Activated CD8-positive, alpha-beta T cell treated with anti-CD3 and anti-CD28 coated beads for 36 hours (primary cell): Measurements from ENCODE around the gene ZBTB46. TPM values are rescaled to one million over a fixed set of nuclear protein-coding genes. Genes with fewer than 3 reads are reported as not detected.

Experiments
- ATAC-seq: fragments of 200-7000 bp; cut with Tn5 transposase; one replicate; pipeline ENCODE4 v1.10.0; 2021; ENCODE audit warnings: mild to moderate bottlenecking, moderate library complexity
- CTCF ChIA-PET: fragments of 350-600 bp; sonication (Branson Sonifier 250); formaldehyde crosslinking; loops from one replicate; lab custom pipeline; 2021; ENCODE audit warnings: antibody characterized with exemption; lab: Charles Lee
- POLR2A ChIA-PET: fragments of 350-600 bp; sonication (Branson Sonifier 250); formaldehyde crosslinking; loops from one replicate; lab custom pipeline; 2021; ENCODE audit warnings: antibody characterized with exemption; lab: Charles Lee
- DNase-seq: peaks from one replicate; pipeline ENCODE4 v3.0.0-alpha.2; 2020
- H3K27ac Mint-ChIP-seq: one replicate; pipeline ENCODE4 v1.8.0; 2021; ENCODE audit warnings: mild to moderate bottlenecking, mixed read lengths
- H3K27me3 Mint-ChIP-seq: one replicate; pipeline ENCODE4 v1.8.0; 2021; ENCODE audit warnings: mixed read lengths
- H3K36me3 Mint-ChIP-seq: one replicate; pipeline ENCODE4 v1.8.0; 2021; ENCODE audit warnings: low read depth, mixed read lengths
- H3K4me1 Mint-ChIP-seq: one replicate; pipeline ENCODE4 v1.8.0; 2021; ENCODE audit warnings: low read depth, mixed read lengths
- H3K4me3 Mint-ChIP-seq: one replicate; pipeline ENCODE4 v1.8.0; 2021; ENCODE audit warnings: mild to moderate bottlenecking, moderate library complexity, mixed read lengths
- H3K9me3 Mint-ChIP-seq: one replicate; pipeline ENCODE4 v1.8.0; 2021; ENCODE audit warnings: mixed read lengths
- intact Hi-C: fragments of 100-400 bp; cut with micrococcal nuclease; formaldehyde crosslinking; loops from one replicate; pipeline ENCODE4 v1.10.0; 2022
- total RNA-seq, 2 experiments: library from RNA; stranded (reverse); gene quantifications; one replicate each; pipeline ENCODE4 v1.2.3, GENCODE V29; 2021
- TF ChIP-seq, protein P1 (sequence below): fragments of 200-600 bp; IDR thresholded peaks from one replicate; pipeline ENCODE4 v1.8.0; 2022; ENCODE audit warnings: antibody characterized with exemption, mild to moderate bottlenecking

Gene ZBTB46
- total RNA-seq, 2 experiments from 2014 or later: 0.31 to 0.38 TPM

DNA sequence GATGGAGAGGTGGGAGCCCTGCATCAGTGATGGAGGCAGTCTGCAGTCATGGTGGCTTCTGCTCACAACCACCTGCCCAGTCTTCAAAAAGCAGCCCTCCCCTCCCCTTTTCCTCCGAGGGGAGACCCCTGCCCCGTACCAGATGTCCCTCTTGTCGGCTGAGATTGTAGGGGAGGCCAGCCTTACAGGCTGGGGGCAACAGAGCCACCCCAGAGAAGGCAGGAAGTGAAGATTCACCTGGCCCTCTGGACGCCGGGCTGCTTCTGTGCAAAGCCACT, 130.1 kb downstream of the ZBTB46 start:
- TF ChIP-seq, protein P1, sequence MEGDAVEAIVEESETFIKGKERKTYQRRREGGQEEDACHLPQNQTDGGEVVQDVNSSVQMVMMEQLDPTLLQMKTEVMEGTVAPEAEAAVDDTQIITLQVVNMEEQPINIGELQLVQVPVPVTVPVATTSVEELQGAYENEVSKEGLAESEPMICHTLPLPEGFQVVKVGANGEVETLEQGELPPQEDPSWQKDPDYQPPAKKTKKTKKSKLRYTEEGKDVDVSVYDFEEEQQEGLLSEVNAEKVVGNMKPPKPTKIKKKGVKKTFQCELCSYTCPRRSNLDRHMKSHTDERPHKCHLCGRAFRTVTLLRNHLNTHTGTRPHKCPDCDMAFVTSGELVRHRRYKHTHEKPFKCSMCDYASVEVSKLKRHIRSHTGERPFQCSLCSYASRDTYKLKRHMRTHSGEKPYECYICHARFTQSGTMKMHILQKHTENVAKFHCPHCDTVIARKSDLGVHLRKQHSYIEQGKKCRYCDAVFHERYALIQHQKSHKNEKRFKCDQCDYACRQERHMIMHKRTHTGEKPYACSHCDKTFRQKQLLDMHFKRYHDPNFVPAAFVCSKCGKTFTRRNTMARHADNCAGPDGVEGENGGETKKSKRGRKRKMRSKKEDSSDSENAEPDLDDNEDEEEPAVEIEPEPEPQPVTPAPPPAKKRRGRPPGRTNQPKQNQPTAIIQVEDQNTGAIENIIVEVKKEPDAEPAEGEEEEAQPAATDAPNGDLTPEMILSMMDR: no peak
- ChIA-PET CTCF (interaction anchor here (0.6 kb wide), 1 partner anchor 49 kb away, joined by 3 read pairs; no protein-coding TSS in a partner anchor), POLR2A (interaction anchor here (0.8 to 0.9 kb wide), 2 partner anchors 36 to 163 kb away, joined by 3 to 4 read pairs; no protein-coding TSS in a partner anchor)
- Mint-ChIP-seq H3K36me3 (peaks cover 10% of the 10 kb centered on the region), H3K27me3 (no peaks in the 10 kb centered on the region), H3K27ac (no peak overlapping the region), H3K9me3 (no peaks in the 10 kb centered on the region), H3K4me3 (no peak overlapping the region), H3K4me1 (peaks cover 23% of the 10 kb centered on the region)
- intact Hi-C loops: loop anchor here (10.0 kb wide), 1 partner anchor 164 kb away; the partner anchor contains the start of genes ABHD16B and TPD52L2
- ATAC-seq (no peak), DNase-seq (no peak)

DNA sequence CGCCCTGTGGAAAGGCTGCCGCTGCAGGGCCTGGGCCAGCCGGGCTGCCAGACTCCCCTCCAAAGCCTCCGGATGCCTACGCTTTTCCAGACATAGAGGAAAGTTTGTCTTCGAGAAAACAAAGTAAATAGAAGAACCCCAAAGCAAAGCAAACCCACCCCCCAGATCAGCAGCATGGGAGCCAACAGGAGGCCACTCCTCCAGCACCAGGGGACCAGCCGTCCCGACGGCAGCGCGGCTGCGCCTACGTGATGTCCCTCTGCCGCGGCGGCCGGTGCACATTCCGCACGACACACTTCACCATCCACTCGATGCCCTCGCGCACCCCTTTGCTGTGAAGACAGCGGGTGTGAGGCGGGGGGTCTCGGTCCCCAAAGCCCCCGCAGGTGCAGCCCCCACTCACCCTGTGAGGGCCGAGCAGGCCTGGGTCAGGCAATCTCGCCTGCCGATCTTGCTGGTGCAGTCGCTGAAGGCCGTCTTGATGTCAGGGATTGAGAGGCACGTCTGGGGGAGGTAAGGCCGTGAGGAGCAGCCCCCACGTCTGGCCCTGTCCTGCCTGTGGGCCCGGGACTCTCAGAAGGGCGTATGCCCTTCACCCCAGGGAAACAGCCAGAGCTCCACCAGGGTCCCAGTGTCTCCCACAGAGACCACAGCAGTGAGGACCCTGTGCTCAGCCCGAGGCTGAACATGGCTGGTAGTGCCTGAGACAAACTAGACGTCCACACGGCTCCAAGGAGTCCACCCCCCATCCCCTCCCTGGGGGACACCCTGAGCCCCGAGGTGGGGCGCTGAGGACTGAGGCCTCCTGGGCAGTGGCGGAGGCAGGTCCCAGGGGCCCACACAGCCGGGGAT, 130.6 kb downstream of the ZBTB46 start:
- TF ChIP-seq, protein P1: no peak
- no peaks in the 10 kb centered on the region for H3K9me3 Mint-ChIP-seq
- ChIA-PET POLR2A (interaction anchor here (0.8 to 1.7 kb wide), 2 partner anchors 34 to 36 kb away, joined by 3 to 4 read pairs; no protein-coding TSS in a partner anchor), CTCF (interaction anchor here (0.6 kb wide), 1 partner anchor 50 kb away, joined by 3 read pairs; no protein-coding TSS in a partner anchor)
- peaks cover 5% of the 10 kb centered on the region for H3K36me3 Mint-ChIP-seq
- no peak overlapping the region for H3K27ac Mint-ChIP-seq
- ATAC-seq: no peak
- H3K27me3 Mint-ChIP-seq: no peaks in the 10 kb centered on the region
- DNase-seq: no peak
- H3K4me3 Mint-ChIP-seq: no peak overlapping the region
- peaks cover 23% of the 10 kb centered on the region for H3K4me1 Mint-ChIP-seq
- intact Hi-C loops: loop anchor here (10.0 kb wide), 1 partner anchor 164 kb away; the partner anchor contains the start of genes ABHD16B and TPD52L2

DNA sequence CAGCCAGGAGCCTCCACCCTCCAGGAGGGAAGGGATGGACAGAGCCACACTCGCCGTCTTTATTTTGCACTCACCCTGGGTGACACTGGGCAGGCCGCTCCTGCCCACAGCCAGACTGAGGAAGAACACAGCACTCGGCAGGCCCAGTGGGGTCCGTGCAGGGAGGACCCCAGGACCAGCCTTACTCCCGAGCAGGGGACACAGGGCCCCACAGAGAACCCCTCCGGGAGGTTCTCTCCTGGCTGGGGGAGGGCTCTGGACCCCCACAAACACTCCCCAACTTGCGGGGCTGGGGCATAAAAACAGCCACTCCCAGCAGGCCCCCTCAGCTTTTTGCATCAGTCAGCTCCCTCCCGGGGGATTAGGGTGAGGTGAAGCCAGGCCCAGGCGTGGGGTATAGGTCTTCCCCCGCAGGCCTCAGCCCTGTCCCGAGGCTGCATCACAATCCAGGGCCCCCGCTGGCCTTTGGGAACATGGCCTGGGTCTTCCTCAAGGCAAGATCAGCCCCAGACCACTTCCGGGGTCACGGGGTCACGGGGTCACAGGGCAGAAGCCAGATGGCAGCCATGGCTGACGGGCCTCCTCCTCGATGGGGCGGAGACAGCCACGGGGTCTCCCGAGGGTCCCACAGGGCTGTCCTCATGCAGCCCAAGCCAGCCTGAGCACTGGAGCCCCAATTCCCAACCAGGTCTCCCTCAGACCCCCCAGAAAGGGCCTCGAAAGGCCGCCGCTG, 131.4 kb downstream of the ZBTB46 start:
- Mint-ChIP-seq H3K36me3 (peaks cover 2% of the 10 kb centered on the region), H3K4me3 (no peak overlapping the region), H3K27me3 (no peaks in the 10 kb centered on the region), H3K4me1 (peaks cover 23% of the 10 kb centered on the region), H3K27ac (peak overlapping the region; percentile 67), H3K9me3 (no peaks in the 10 kb centered on the region)
- intact Hi-C loops: loop anchor here (10.0 kb wide), 1 partner anchor 165 kb away; the partner anchor contains the start of genes ABHD16B and TPD52L2
- CTCF ChIA-PET: interaction anchor here (1.2 kb wide), 1 partner anchor 165 kb away, joined by 3 read pairs; no protein-coding TSS in a partner anchor
- TF ChIP-seq, protein P1: no peak
- ATAC-seq (no peak), DNase-seq (no peak)
- POLR2A ChIA-PET: interaction anchor here (0.7 to 2.7 kb wide), 7 partner anchors 8 to 281 kb away, joined by 3 to 16 read pairs (median 4); partner anchors contain the start of genes ARFRP1, LIME1, PRPF6 and ZGPAT

DNA sequence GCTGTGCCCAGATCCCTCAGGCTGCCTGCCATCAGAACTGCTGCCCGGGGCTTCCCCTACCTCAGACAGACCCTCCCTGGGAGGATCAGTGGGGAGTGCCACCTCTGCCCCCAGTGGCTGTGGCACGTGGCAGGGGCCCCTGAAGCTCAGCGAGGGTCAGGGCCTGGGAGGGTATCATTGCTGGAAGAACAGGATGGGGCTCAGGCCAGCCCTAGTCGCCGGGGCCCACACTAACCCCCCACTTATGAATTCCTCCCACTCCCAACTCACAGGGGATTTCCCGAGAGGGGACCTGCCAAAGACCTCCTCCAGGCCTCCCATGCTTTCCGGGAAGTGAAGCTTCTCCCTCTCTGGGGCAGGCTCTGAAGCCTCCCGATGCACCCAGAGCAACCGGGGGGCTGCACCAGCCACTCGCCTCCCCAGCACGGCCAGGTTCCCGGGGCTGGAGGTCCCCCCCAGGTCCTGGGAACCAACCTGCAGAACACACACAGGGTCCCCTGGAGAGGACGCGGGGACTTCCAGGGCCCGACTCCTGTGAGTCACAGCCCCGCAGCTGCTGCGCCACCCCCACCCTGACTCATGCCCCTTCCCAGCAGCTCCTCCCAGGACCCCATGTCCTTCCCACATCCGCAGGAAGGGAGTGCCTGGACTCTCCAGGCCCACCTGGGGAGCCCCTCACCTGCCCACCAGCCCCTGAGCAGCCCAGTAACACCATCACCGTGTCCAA, 132.2 kb downstream of the ZBTB46 start:
- Mint-ChIP-seq H3K27me3 (no peaks in the 10 kb centered on the region), H3K4me3 (no peak overlapping the region), H3K27ac (peak overlapping the region; percentile 67), H3K9me3 (no peaks in the 10 kb centered on the region), H3K36me3 (peaks cover 7% of the 10 kb centered on the region), H3K4me1 (peaks cover 23% of the 10 kb centered on the region)
- DNase-seq (peak; percentile 72), ATAC-seq (peak; percentile 55)
- POLR2A ChIA-PET: interaction anchor here (0.7 to 2.7 kb wide), 8 partner anchors 9 to 282 kb away, joined by 3 to 16 read pairs (median 4); partner anchors contain the start of genes ARFRP1, LIME1, PRPF6 and ZGPAT
- CTCF ChIA-PET: interaction anchor here (1.0 to 1.2 kb wide), 2 partner anchors 8 to 166 kb away, joined by 3 to 4 read pairs; no protein-coding TSS in a partner anchor
- intact Hi-C loops: no loop called here
- TF ChIP-seq, protein P1: no peak
